Naive thymus-derived CD4-positive, alpha-beta T cell (primary cell): ENCODE measurements around the gene ZDHHC17. TPM values are rescaled to one million over a fixed set of nuclear protein-coding genes. Genes with fewer than 3 reads are reported as not detected.

Experiments used
- ATAC-seq: fragments of 150-1000 bp; cut with Tn5 transposase; 2 replicates; pipeline ENCODE4 v1.10.0; 2021; ENCODE audit warnings: mild to moderate bottlenecking, moderate library complexity
- CTCF ChIA-PET: fragments of 350-600 bp; sonication (Branson Sonifier 250); formaldehyde crosslinking; loops from one replicate; lab custom pipeline; 2021; ENCODE audit warnings: antibody characterized with exemption; lab: Charles Lee
- POLR2A ChIA-PET: fragments of 350-600 bp; sonication (Branson Sonifier 250); formaldehyde crosslinking; loops from one replicate; lab custom pipeline; 2021; ENCODE audit warnings: antibody characterized with exemption, inconsistent platforms; lab: Charles Lee
- DNase-seq, 9 donors: peaks; one replicate each; pipeline versions ENCODE4 v3.0.0 to v3.0.0-alpha.2; 2020 to 2022; ENCODE audit warnings: mixed read lengths in 1 of 9
- H3K27ac ChIP-seq: one replicate; pipeline ENCODE4 v1.7.0; 2013; ENCODE audit warnings: mild to moderate bottlenecking, low read depth, low read length, moderate library complexity
- H3K27me3 ChIP-seq, 2 donors: one replicate each; pipeline ENCODE4 v1.7.0; 2013; ENCODE audit warnings: low read length in 2 of 2, mild to moderate bottlenecking in 2 of 2, moderate library complexity in 2 of 2; ENCODE audit not compliant: control insufficient read depth in 2 of 2, insufficient read depth in 2 of 2
- H3K36me3 ChIP-seq, 3 experiments: 1 replicate in 2 of 3; 2 replicates in 1 of 3; pipeline ENCODE4 v1.7.0; 2013; ENCODE audit warnings: low read length in 3 of 3, mild to moderate bottlenecking in 3 of 3, moderate library complexity in 1 of 3; ENCODE audit not compliant: insufficient read depth in 3 of 3, control insufficient read depth in 2 of 3
- H3K4me1 ChIP-seq, 2 donors: one replicate each; pipeline ENCODE4 v1.7.0; 2013; ENCODE audit warnings: low read length in 2 of 2, mild to moderate bottlenecking in 2 of 2, moderate library complexity in 1 of 2; ENCODE audit not compliant: control insufficient read depth in 2 of 2, insufficient read depth in 2 of 2
- H3K4me3 ChIP-seq: 2 replicates; pipeline ENCODE4 v1.7.0; 2013; ENCODE audit warnings: mild to moderate bottlenecking, low read length
- H3K9me3 ChIP-seq, 3 experiments: 1 replicate in 2 of 3; 2 replicates in 1 of 3; pipeline ENCODE4 v1.7.0; 2013; ENCODE audit warnings: low read length in 3 of 3; ENCODE audit not compliant: control insufficient read depth in 2 of 3
- H3K27ac Mint-ChIP-seq, 9 donors: one replicate each; pipeline ENCODE4 v1.8.0; 2020 to 2022; ENCODE audit warnings: mixed read lengths in 9 of 9, mild to moderate bottlenecking in 8 of 9, moderate library complexity in 5 of 9, inconsistent platforms in 2 of 9
- H3K27me3 Mint-ChIP-seq, 5 donors: one replicate each; pipeline ENCODE4 v1.8.0; 2021 to 2022; ENCODE audit warnings: mixed read lengths in 5 of 5, mild to moderate bottlenecking in 1 of 5
- H3K36me3 Mint-ChIP-seq, 5 donors: one replicate each; pipeline ENCODE4 v1.8.0; 2020 to 2022; ENCODE audit warnings: mixed read lengths in 5 of 5, mild to moderate bottlenecking in 3 of 5, inconsistent platforms in 1 of 5
- H3K4me1 Mint-ChIP-seq, 7 donors: one replicate each; pipeline ENCODE4 v1.8.0; 2020 to 2022; ENCODE audit warnings: mixed read lengths in 7 of 7, mild to moderate bottlenecking in 3 of 7, inconsistent platforms in 1 of 7
- H3K4me3 Mint-ChIP-seq, 10 donors: one replicate each; pipeline ENCODE4 v1.8.0; 2020 to 2022; ENCODE audit warnings: mild to moderate bottlenecking in 10 of 10, mixed read lengths in 10 of 10, moderate library complexity in 6 of 10, inconsistent platforms in 2 of 10
- H3K9me3 Mint-ChIP-seq, 11 donors: one replicate each; pipeline ENCODE4 v1.8.0; 2020 to 2022; ENCODE audit warnings: mixed read lengths in 11 of 11, mild to moderate bottlenecking in 4 of 11, inconsistent platforms in 1 of 11, moderate library complexity in 1 of 11
- intact Hi-C, 2 donors: fragments of 100-400 bp; cut with micrococcal nuclease; formaldehyde crosslinking; loops; one replicate each; pipeline ENCODE4 v1.15.1; 2023
- polyA plus RNA-seq, 2 donors: library from polyadenylated mRNA; unstranded; fragments of 300-500 nt; fragmentation: Illumina TruSeq; gene quantifications; one replicate each; pipeline ENCODE4 v1.2.3, GENCODE V29; 2021
- total RNA-seq, 6 experiments: library from RNA in 5 of 6; stranded (reverse) in 5 of 6; gene quantifications; 1 replicate in 5 of 6; 2 replicates in 1 of 6; pipeline ENCODE4 v1.2.3 and lab custom pipeline; 2021 to 2026

The ZDHHC17 gene
- total and polyA plus RNA-seq, 7 experiments from 2014 or later = 12.4 to 60.9 (median 47.9) TPM

GRCh38 chr12:76855271-76855670 is 91.4 kb downstream of the ZDHHC17 start:
- Histone ChIP-seq H3K4me3 (no peak overlapping the region), H3K27me3 (no peaks in the 10 kb centered on the region), H3K9me3 (no peaks in the 10 kb centered on the region), H3K36me3 (peaks cover 0 to 12% (median 5%) of the 10 kb centered on the region in 3 experiments), H3K27ac (no peak overlapping the region), H3K4me1 (no peaks in the 10 kb centered on the region)
- CTCF ChIA-PET = no interaction called here
- Mint-ChIP-seq H3K27ac (no peak overlapping the region), H3K27me3 (no peaks in the 10 kb centered on the region), H3K9me3 (peaks cover 0 to 13% (median 1%) of the 10 kb centered on the region in 11 donors), H3K4me1 (peaks cover 0 to 4% (median 0%) of the 10 kb centered on the region in 7 donors), H3K36me3 (peaks cover 12 to 60% (median 50%) of the 10 kb centered on the region in 5 donors), H3K4me3 (no peak overlapping the region)
- intact Hi-C loops = no loop called here
- ATAC-seq (no peak), DNase-seq (no peak)
- POLR2A ChIA-PET = no interaction called here

DNA sequence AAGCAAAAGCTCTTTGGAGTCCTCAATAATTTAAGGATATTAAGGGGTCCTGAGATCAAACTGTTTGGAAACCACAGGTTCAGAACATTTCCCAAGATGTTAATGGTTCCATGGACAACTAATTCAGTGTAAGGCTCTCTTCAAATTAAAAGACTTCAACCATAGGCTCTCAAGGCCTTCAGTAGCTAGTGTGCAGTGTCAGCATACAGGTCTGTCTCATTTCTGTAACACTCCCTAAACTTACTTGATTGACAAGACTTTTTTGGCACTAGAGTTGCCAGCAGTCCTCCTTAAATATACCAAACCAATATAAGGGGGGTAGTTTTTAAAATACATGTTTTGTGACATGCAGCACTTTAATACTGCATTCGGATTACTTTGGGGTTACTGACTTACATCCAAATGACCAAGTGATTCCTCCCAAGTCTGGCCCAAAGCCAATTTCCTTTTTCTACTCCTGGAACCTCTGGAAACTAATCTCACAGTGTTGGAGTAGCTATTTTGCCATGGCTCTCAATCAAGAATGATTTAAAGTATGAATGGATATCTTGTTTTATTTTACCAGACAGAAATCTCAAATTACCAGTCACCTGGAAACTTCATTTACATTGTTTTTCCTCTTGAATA is 92.2 kb downstream of the ZDHHC17 start:
- no peaks in the 10 kb centered on the region for H3K4me1 ChIP-seq
- H3K4me3 Mint-ChIP-seq = no peak overlapping the region
- peaks cover 0 to 8% (median 2%) of the 10 kb centered on the region in 3 experiments for H3K36me3 ChIP-seq
- ChIA-PET CTCF (interaction anchor here (0.6 kb wide), 1 partner anchor 21 kb away, joined by 3 read pairs; no protein-coding TSS in a partner anchor), POLR2A (interaction anchor here (0.8 kb wide), 1 partner anchor 204 kb away, joined by 4 read pairs; no protein-coding TSS in a partner anchor)
- no peak for DNase-seq
- H3K9me3 ChIP-seq = no peaks in the 10 kb centered on the region
- H3K27me3 ChIP-seq = no peaks in the 10 kb centered on the region
- no peak for ATAC-seq
- peaks cover 12 to 52% (median 43%) of the 10 kb centered on the region in 5 donors for H3K36me3 Mint-ChIP-seq
- intact Hi-C loops = no loop called here
- no peak overlapping the region for H3K27ac ChIP-seq
- H3K4me3 ChIP-seq = no peak overlapping the region
- H3K27ac Mint-ChIP-seq = no peak overlapping the region
- H3K9me3 Mint-ChIP-seq = peaks cover 0 to 13% (median 1%) of the 10 kb centered on the region in 11 donors
- peaks cover 0 to 4% (median 0%) of the 10 kb centered on the region in 7 donors for H3K4me1 Mint-ChIP-seq
- H3K27me3 Mint-ChIP-seq = no peaks in the 10 kb centered on the region

- H3K4me3 ChIP-seq = no peak overlapping the region
- ChIA-PET CTCF (no interaction called here), POLR2A (no interaction called here)
- Mint-ChIP-seq H3K4me1 (peaks cover 0 to 4% (median 0%) of the 10 kb centered on the region in 7 donors), H3K9me3 (peaks cover 0 to 13% (median 1%) of the 10 kb centered on the region in 11 donors), H3K27me3 (peaks cover 0 to 7% (median 0%) of the 10 kb centered on the region in 5 donors), H3K27ac (no peak overlapping the region), H3K4me3 (no peak overlapping the region), H3K36me3 (peaks cover 11 to 26% (median 21%) of the 10 kb centered on the region in 5 donors)
- intact Hi-C loops = no loop called here
- ATAC-seq (no peak), DNase-seq (no peak)
- no peaks in the 10 kb centered on the region for H3K36me3 ChIP-seq
- H3K27me3 ChIP-seq = no peaks in the 10 kb centered on the region
- H3K27ac ChIP-seq = no peak overlapping the region
- no peaks in the 10 kb centered on the region for H3K4me1 ChIP-seq
- H3K9me3 ChIP-seq = no peaks in the 10 kb centered on the region
Measured at GRCh38 chr12:76859611-76860010, 95.7 kb downstream of the ZDHHC17 start.

GRCh38 chr12:76860256-76860655 is 96.3 kb downstream of the ZDHHC17 start:
- H3K4me3 ChIP-seq = no peak overlapping the region
- Mint-ChIP-seq H3K27me3 (peaks cover 0 to 7% (median under 1%) of the 10 kb centered on the region in 5 donors), H3K9me3 (peaks cover 0 to 13% (median 1%) of the 10 kb centered on the region in 11 donors), H3K4me1 (peaks cover 0 to 4% (median 0%) of the 10 kb centered on the region in 7 donors), H3K27ac (no peak overlapping the region), H3K36me3 (peaks cover 5 to 20% (median 15%) of the 10 kb centered on the region in 5 donors), H3K4me3 (no peak overlapping the region)
- ATAC-seq (no peak), DNase-seq (no peak)
- H3K36me3 ChIP-seq = no peaks in the 10 kb centered on the region
- POLR2A ChIA-PET = no interaction called here
- no peaks in the 10 kb centered on the region for H3K9me3 ChIP-seq
- no peaks in the 10 kb centered on the region for H3K27me3 ChIP-seq
- CTCF ChIA-PET = no interaction called here
- H3K27ac ChIP-seq = no peak overlapping the region
- H3K4me1 ChIP-seq = no peaks in the 10 kb centered on the region
- intact Hi-C loops = no loop called here

DNA sequence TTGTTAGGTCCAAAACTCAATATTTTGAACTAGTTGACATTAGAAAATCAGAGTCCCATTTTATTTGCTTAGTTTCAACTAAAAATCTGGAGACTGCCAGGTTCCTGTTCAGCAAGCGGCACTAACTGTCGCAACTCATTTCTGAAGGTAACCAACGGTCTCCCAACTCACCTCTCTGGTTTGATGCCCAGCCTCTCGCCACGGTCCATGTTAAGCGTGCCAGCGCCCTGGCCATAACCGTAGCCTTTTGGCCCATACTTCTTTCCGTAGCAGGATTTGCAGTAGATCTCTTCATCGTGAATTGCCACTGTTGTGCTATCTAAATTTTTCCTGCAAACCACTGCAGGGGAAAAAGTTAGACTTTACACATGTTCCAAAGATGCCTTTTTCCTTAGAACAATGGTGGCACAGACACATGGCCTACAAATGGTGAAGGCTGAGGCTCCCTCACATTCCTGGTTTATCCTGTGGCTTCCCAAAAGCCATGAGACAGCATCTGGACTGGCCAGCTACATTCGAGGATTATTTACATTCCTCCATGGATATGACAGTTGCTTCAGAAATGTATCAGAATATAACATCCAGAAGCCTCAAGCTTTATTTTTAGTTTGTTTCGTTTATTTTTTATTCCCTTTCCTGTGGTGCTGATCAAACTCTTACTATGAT is 99.2 kb downstream of the ZDHHC17 start:
- Mint-ChIP-seq H3K4me1 (peaks cover 0 to 4% (median 0%) of the 10 kb centered on the region in 7 donors), H3K9me3 (peaks cover 0 to 2% (median 0%) of the 10 kb centered on the region in 11 donors), H3K4me3 (no peak overlapping the region), H3K27ac (no peak overlapping the region), H3K36me3 (no peaks in the 10 kb centered on the region), H3K27me3 (peaks cover 0 to 18% (median 11%) of the 10 kb centered on the region in 5 donors)
- ATAC-seq = no peak
- no peak for DNase-seq
- Histone ChIP-seq H3K36me3 (no peaks in the 10 kb centered on the region), H3K9me3 (no peaks in the 10 kb centered on the region), H3K4me3 (no peak overlapping the region), H3K4me1 (no peaks in the 10 kb centered on the region), H3K27me3 (peaks cover 0 to 2% of the 10 kb centered on the region in 2 donors), H3K27ac (no peak overlapping the region)
- intact Hi-C loops = no loop called here
- ChIA-PET CTCF (interaction anchor here (0.6 kb wide), 1 partner anchor 1071 kb away, joined by 4 read pairs; no protein-coding TSS in a partner anchor), POLR2A (no interaction called here)

- H3K9me3 ChIP-seq = no peaks in the 10 kb centered on the region
- no peaks in the 10 kb centered on the region for H3K36me3 Mint-ChIP-seq
- DNase-seq (no peak), ATAC-seq (no peak)
- no peaks in the 10 kb centered on the region for H3K4me1 ChIP-seq
- H3K4me1 Mint-ChIP-seq = peaks cover 0 to 4% (median 0%) of the 10 kb centered on the region in 7 donors
- intact Hi-C loops = no loop called here
- H3K4me3 ChIP-seq = no peak overlapping the region
- no peak overlapping the region for H3K4me3 Mint-ChIP-seq
- ChIA-PET POLR2A (no interaction called here), CTCF (no interaction called here)
- no peak overlapping the region for H3K27ac ChIP-seq
- H3K27me3 ChIP-seq = peaks cover 0 to 2% of the 10 kb centered on the region in 2 donors
- peaks cover 0 to 18% (median 11%) of the 10 kb centered on the region in 5 donors for H3K27me3 Mint-ChIP-seq
- peaks cover 0 to 2% (median 0%) of the 10 kb centered on the region in 11 donors for H3K9me3 Mint-ChIP-seq
- H3K36me3 ChIP-seq = no peaks in the 10 kb centered on the region
- H3K27ac Mint-ChIP-seq = no peak overlapping the region
Measured at GRCh38 chr12:76863837-76864236, 99.9 kb downstream of the ZDHHC17 start.
